ENCODE measurements around the gene SNED1.

SNED1 gene

GRCh38 chr2:241108271-241109209 lies 110.1 kb downstream of the SNED1 start:
- in situ Hi-C loops (cut with MboI; ENCODE audit: low pct_unique_long_range_greater_than_20kb, low sequenced_read_pairs), result no loop called here
- no peak for DNase-seq

DNA sequence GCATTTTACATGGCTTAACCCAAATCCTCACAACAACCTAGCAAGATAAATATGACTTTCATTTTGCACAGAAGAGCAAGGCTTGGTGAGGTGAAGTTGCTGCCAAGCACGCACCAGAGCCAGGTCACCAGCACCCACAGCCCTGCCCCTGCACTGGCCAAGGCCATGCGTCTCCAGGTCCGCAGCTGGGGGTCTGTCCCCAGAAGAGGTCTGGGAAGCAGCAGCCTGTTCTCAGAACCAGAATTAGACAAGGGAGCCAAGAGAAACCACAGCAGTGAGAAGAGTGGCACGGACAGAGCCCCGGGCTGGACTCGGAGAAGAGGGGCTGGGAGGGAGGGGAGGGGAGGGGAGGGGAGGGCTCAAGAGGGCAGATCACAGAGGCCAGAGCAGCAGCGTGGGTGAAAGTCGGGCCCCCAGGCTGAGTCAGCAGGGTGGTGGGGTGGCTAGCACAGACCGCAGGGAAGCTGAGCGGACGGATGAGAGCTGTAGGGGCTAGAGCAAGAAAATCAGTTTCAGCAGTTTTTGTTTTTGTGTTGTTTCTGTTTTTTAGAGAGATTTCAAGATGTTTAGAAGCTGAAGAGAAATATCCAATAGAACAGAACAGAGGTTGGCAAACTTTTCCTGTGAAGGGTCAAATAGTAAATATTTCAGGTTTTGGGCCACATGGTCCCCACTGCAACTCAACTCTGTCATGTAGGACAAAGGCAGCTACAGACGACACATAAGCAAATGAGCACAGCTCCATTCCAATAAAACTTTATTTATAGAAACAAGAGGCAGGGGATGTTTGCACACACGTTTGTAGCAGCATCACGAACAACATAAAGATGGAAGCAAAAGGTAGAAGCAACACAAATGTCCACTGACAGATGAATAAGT lies 111.0 kb downstream of the SNED1 start:
- DNase-seq, result no peak

GRCh38 chr2:241110089-241110606 lies 111.7 kb downstream of the SNED1 start:
- DNase-seq, result no peak

More for the DNA sequence above, 111.0 kb downstream of the SNED1 start:
- in situ Hi-C loops (cut with MboI; ENCODE audit: low pct_unique_long_range_greater_than_20kb, low sequenced_read_pairs), result no loop called here

DNA sequence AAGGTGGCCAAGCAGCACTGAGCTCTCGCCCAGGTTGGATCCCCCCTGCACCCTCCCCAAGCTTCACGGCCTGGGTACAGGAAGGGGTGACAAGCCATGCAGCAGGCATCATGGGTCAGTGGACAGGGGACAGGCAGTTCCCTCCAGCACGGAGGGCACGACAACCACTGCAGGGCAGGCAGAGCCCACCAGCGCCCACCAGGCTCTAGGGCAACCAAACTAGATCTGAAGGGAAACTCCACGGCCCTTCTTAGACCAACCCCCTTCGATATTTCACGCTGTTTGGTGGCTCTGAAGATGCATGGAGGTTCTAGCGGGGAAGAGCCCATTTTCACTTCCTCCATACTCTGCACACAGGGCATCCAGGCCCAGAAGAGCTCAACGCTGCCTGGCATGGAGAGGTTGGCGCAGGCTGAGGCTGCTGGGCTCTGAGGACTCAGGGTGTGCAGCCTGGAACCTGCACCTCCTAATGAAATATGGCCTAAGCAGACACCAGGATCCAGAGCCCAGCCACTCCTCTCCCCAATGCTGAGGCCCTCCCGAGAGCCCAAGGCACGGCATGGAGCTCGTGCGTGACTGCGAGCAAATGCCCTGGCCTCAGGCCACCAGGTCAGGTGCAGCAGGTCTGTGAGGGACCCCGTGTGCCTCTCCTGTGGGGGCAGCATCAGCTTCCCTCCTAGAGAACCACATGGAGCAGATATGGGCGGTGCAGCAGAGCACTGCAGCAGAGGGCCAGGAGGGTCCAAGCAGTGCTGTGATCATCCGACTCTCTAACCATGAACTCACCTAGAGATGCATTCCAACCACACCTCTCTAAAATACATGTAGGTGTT lies 112.4 kb downstream of the SNED1 start:
- in situ Hi-C loops (cut with MboI; ENCODE audit: low pct_unique_long_range_greater_than_20kb, low sequenced_read_pairs), result no loop called here
- DNase-seq, result no peak

More at GRCh38 chr2:241110089-241110606, 111.7 kb downstream of the SNED1 start:
- in situ Hi-C loops (cut with MboI; ENCODE audit: low pct_unique_long_range_greater_than_20kb, low sequenced_read_pairs), result no loop called here

DNA sequence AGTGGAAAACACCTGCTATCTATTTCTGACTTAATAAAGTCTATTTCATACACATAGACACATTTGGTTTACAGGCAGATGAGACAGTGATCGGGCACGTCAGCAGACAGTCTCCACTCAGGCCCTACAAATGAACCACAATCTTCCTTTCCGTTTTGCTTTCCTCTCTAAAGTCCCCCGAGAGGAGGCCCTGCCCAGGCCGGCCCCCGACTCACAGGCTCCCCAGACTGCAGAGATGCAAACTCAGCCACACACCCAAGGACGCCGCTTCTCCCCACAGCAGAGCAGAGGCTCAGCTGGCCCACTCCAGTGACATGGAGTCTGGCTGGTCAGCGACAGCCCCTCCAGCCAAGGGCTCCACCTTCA lies 113.0 kb downstream of the SNED1 start:
- in situ Hi-C loops (cut with MboI; ENCODE audit: low pct_unique_long_range_greater_than_20kb, low sequenced_read_pairs), result no loop called here
- no peak for DNase-seq

DNA sequence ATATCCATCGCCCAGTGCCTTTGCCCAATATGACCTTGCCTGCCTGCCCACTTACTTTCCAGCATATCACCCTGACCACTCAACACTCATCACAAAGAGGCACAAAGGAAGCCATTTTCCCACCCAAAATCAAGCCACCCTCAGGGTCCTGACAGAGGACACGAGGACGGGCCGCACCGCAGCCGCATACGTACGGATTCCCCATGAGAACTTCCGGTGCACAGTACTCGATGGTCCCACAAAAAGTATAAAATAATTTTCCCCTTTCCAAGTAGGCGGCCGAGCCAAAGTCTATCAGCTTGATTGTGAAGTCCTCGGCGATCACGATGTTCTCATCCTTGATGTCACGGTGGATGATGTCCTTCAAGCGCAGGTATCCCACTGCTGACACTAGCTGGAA lies 113.6 kb downstream of the SNED1 start:
- no peak for DNase-seq
- in situ Hi-C loops (cut with MboI; ENCODE audit: low pct_unique_long_range_greater_than_20kb, low sequenced_read_pairs), result no loop called here

GRCh38 chr2:241112592-241112991 lies 114.2 kb downstream of the SNED1 start:
- in situ Hi-C loops (cut with MboI; ENCODE audit: low pct_unique_long_range_greater_than_20kb, low sequenced_read_pairs), result no loop called here
- no peak for DNase-seq

DNA sequence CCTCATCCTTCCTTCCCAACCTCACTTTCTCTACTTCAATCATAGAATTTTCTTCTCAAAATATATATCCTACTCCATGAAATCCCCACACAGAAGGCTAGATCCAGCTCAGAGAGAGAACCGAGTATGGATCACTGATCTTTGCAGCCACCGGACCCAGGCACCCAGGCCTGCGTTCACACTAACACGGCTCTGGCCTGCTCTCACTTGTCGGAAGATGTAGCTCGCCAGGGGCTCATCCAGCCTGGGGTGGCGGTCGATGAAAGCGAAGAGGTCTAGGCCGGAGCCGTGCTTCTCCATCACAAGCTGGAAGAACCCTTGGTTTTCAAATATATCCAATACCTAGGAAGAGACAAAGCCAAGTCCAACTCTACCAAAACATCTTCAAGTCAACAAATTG lies 116.4 kb downstream of the SNED1 start:
- DNase-seq, result no peak
- in situ Hi-C loops (cut with MboI; ENCODE audit: low pct_unique_long_range_greater_than_20kb, low sequenced_read_pairs), result no loop called here

- in situ Hi-C loops (cut with MboI; ENCODE audit: low pct_unique_long_range_greater_than_20kb, low sequenced_read_pairs), result no loop called here
- no peak for DNase-seq
Measured at GRCh38 chr2:241115361-241115760, 116.9 kb downstream of the SNED1 start.

GRCh38 chr2:241116606-241117560 lies 118.5 kb downstream of the SNED1 start:
- DNase-seq, result no peak
- in situ Hi-C loops (cut with MboI; ENCODE audit: low pct_unique_long_range_greater_than_20kb, low sequenced_read_pairs), result no loop called here

DNA sequence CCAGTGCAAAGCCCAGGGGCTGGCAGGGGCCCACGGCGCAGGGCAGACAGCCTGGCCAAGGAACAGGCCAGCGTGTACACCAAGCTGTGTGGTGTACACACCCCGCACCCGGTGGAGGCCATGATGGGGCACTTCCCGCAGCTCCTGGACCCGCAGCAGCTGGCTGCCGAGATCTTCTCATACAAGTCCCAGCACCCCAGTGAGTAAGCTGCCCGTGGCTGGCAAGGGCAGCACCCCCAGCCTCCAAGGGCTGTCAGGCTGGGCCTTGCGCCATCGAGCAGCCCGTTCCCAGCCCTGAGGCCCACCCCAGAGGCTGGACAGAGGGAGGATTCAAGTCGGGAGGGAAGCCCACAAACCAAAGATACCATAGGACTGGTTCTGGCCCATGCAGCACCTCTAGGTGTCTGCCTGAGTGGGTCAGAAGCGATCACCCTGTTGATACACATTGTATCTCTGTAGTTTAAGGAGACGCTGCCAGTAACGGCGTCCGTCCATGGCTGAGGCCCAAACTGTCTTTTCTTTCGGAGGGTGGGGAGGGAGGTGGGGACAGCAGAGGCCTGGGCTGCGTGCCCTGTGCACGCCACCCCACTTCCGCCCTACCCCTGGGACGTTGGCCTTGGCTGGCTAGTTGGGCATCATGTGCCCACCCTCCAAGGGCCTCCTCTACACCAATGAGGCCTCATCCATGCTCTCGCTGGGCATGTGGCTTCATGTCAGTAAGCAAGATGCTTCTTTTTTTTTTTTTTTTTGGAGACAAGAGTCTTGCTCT lies 120.5 kb downstream of the SNED1 start:
- in situ Hi-C loops (cut with MboI; ENCODE audit: low pct_unique_long_range_greater_than_20kb, low sequenced_read_pairs), result no loop called here
- DNase-seq, result no peak

- in situ Hi-C loops (cut with MboI; ENCODE audit: low pct_unique_long_range_greater_than_20kb, low sequenced_read_pairs), result no loop called here
- DNase-seq, result no peak
Measured at GRCh38 chr2:241120440-241120839, 122.0 kb downstream of the SNED1 start.

DNA sequence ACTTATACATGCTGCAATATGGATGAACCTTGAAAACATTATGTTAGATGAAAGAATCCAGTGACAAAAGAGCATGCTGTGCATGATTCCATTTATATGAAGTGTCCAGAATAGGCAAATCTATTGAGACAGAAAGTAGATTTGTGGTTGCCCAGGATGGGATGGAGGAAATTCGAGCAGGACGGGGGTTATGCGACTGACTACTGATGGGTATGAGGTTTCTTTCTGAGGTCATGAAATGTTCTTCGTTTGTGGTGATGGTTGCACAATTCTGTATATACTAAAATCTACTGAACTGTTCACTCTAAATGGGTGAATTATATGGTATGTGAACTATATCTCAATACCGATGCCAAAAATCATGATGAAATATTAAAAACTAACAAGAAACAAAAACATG lies 122.6 kb downstream of the SNED1 start:
- in situ Hi-C loops (cut with MboI; ENCODE audit: low pct_unique_long_range_greater_than_20kb, low sequenced_read_pairs), result no loop called here

GRCh38 chr2:241122376-241123002 lies 124.1 kb downstream of the SNED1 start:
- no peak for DNase-seq
- in situ Hi-C loops (cut with MboI; ENCODE audit: low pct_unique_long_range_greater_than_20kb, low sequenced_read_pairs), result no loop called here

More for the DNA sequence above, 122.6 kb downstream of the SNED1 start:
- DNase-seq, result no peak

DNA sequence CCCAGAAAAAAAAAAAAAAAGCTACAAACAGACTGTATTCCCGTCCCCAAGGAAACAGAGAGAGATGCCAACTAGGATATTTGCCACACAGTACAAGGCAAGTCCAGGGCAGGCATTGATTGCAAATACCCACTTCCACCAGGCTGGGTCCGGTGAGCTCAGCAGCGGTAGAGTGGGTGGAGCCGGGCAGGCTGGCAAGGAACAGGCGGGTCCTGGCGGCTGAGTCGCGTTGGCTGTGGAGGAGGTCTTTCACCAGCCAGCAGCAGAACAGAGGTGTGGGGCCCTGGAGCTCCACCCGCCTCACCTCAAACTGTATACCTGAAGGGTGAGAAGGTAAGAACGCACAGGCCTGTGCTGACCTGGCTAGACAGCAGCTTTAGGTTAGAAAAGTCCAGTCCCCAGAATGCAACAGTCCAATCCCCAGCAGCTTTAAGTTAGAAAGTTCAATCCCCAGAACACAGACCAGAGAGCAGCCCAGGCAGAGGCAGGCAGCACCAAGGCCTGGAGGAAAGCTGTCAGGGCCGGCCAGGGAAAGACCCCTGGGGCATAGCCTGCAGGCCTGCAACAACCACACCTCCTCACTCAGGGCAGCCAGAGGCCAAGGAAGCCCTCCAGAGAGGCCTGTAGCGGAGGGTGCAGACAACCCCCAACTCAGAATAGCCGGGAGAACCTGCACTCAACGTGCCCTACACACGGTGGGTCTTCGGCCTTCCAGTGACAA lies 125.6 kb downstream of the SNED1 start:
- DNase-seq, result no peak

DNA sequence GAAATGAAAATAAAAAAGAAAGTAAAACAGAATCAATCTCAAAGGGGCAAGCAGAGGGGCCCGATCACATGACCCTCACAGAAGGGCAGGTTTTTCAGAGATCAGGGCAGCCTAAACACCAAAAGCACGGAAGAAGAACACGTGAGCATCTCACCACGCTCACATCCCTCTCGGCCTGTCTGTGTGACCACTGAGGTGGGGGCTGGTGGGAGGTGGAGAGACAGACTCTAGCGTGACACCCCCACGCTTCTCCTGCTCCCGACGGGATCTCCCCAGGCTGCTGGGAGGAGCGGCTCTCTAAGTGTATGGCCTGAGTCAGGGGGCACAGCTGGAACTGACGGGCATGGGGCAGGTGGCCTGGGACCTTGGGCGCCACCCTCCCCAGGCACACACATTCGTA lies 127.2 kb downstream of the SNED1 start:
- in situ Hi-C loops (cut with MboI; ENCODE audit: low pct_unique_long_range_greater_than_20kb, low sequenced_read_pairs), result no loop called here
- DNase-seq, result no peak

More for the DNA sequence above, 125.6 kb downstream of the SNED1 start:
- in situ Hi-C loops (cut with MboI; ENCODE audit: low pct_unique_long_range_greater_than_20kb, low sequenced_read_pairs), result no loop called here

All from KBM-7 (cell line).